ENCODE data around the gene FEN1. TPM values are rescaled to one million over a fixed set of nuclear protein-coding genes. Genes with fewer than 3 reads are reported as not detected.

The FEN1 gene
- total and polyA plus RNA-seq, 2 of the 8 experiments (the other 6 are each of a cell fraction or from before 2014, with no cell fraction given) = 52.6 to 86.1 TPM

DNA sequence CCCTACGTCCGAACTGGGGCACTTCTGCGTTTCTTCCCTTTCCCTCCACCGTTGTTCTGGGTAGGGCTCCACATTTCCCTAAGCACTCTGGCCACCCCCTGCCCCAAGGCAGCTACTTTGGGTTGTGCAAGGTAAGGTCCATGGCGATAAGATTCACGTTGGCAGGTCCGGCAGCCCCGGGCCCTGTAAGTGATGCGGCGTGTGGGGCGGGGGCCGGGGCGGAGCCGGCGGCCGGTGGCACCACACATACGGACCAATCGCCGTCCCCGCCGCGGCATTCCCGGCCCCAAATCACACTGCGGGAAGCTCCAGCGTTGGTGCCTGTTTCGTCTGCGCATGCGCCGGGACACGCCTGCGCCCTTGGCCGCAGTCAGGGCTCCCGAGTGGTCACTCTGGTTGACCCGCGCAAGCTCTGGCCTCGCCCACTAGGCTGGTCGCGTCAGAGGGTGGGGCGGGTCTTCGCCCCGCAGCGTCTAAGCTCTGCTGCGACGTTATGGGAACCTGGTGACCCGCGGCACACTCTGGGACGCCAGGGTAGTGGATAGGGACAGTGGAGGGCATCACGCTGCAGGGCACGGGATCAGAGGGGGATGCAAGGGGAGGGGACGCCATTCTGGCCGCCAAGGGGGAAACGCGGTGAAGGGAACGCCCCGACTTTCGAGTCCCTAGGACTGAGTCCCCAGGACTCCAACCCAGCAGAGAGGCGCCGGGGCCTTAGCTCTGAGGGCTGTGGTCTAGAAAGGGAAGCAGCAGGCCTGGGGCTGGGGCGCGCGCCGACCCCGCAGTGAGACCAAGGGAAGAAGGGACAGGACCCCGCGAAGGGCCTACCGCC is 22.5 kb downstream of the FEN1 start (continued):
- TF ChIP-seq CHD7 (IDR thresholded peaks at IDR 0.05; ENCODE audit: insufficient replicate concordance, low read length) (no peak), GABPA (IDR thresholded peaks at IDR 0.05; ENCODE audit: borderline replicate concordance, insufficient read depth, low read length) (no peak), SIRT6 (IDR thresholded peaks at IDR 0.05; ENCODE audit: low read length) (no peak), TCF12 (IDR thresholded peaks at IDR 0.05; ENCODE audit: low read depth, low read length) (no peak), SP2 (IDR thresholded peaks at IDR 0.05; ENCODE audit: low read length) (no peak), POLR2A (IDR thresholded peaks at IDR 0.05; ENCODE audit: control extremely low read depth in 1 of 2, low read depth in 2 of 2, low read length in 2 of 2) (peak in 1 of 2 experiments; percentile 53; a peak in 2 of 3 replicates), HDAC2 (IDR thresholded peaks at IDR 0.05; ENCODE audit: borderline replicate concordance in 1 of 2, low read depth in 2 of 2, low read length in 2 of 2) (peak in 1 of 2 experiments; percentile 68; a peak in 1 of 4 replicates), HDAC6 (IDR thresholded peaks at IDR 0.05; ENCODE audit: low read depth, low read length) (no peak), E2F6 (IDR thresholded peaks at IDR 0.05) (peak; percentile 31; the same call in 1 of the 2 replicates)
